Gastroesophageal sphincter (tissue), 4 donors: Measurements from ENCODE around the gene HBP1. TPM values are rescaled to one million over a fixed set of nuclear protein-coding genes. Genes with fewer than 3 reads are reported as not detected.

Experiments used
- ATAC-seq: fragments of 150-250 bp; one replicate; pipeline ENCODE4 v1.9.1; 2016; ENCODE audit warnings: mild to moderate bottlenecking, moderate library complexity
- H3K27ac ChIP-seq, 4 donors: fragments of 200-600 bp; sonication (generic) in 3 of 4; 1 replicate in 3 of 4; 2 replicates in 1 of 4; pipeline ENCODE4 v1.5.1; 2016 to 2019
- H3K27me3 ChIP-seq: fragments of 200-600 bp; sonication (generic); one replicate; pipeline ENCODE4 v1.5.1; 2019
- H3K36me3 ChIP-seq, 2 donors: fragments of 200-600 bp; sonication (generic); one replicate each; pipeline ENCODE4 v1.5.1; 2019; ENCODE audit warnings: control low read depth in 1 of 2
- H3K4me1 ChIP-seq, 3 donors: fragments of 200-600 bp; sonication (generic); 1 replicate in 2 of 3; 2 replicates in 1 of 3; pipeline ENCODE4 v1.5.1; 2016 to 2019; ENCODE audit warnings: control low read depth in 2 of 3
- H3K4me3 ChIP-seq, 2 donors: fragments of 200-600 bp; sonication (generic); one replicate each; pipeline ENCODE4 v1.5.1; 2019; ENCODE audit warnings: mild to moderate bottlenecking in 1 of 2, moderate library complexity in 1 of 2
- H3K9me3 ChIP-seq, 3 donors: fragments of 200-600 bp; sonication (generic); one replicate each; pipeline ENCODE4 v1.5.1; 2017 to 2019; ENCODE audit warnings: control low read depth in 2 of 3
- EP300 ChIP-seq: sonication (generic); formaldehyde crosslinking; IDR thresholded peaks from one replicate; pipeline ENCODE4 v1.6.1; 2017; ENCODE audit warnings: antibody characterized with exemption, mild to moderate bottlenecking
- POLR2A ChIP-seq, 2 donors: fragments of 450-650 bp; IDR thresholded peaks; one replicate each; pipeline ENCODE4 v1.6.1; 2017; ENCODE audit warnings: antibody characterized with exemption in 2 of 2, mild to moderate bottlenecking in 2 of 2, moderate library complexity in 1 of 2
- POLR2AphosphoS5 ChIP-seq: sonication (generic); formaldehyde crosslinking; IDR thresholded peaks from one replicate; pipeline ENCODE4 v1.6.1; 2017; ENCODE audit warnings: antibody characterized with exemption
- WGBS, 2 donors: methylation state at CpG; one replicate each; pipeline ENCODE4 v1.1.5; 2018; ENCODE audit warnings: low coverage in 1 of 2; 5-methylcytosine and 5-hydroxymethylcytosine counted together
- total RNA-seq, 4 donors: library from RNA; depleted of rRNA; stranded (reverse); fragments of >200 nt; gene quantifications; one replicate each; pipeline ENCODE4 v1.1.0, GENCODE V29; 2016
- TF ChIP-seq, protein P1 (sequence below), 4 experiments: fragments of 200-600 bp in 2 of 4; fragments of 450-650 bp in 2 of 4; sonication (generic) in 1 of 4; IDR thresholded peaks; one replicate each; pipeline ENCODE4 v1.5.1; 2017 to 2019; ENCODE audit warnings: antibody characterized with exemption in 4 of 4, mild to moderate bottlenecking in 2 of 4, moderate library complexity in 2 of 4

Gene HBP1
- total RNA-seq, 4 donors from 2014 or later: 57.1 to 126 (median 118) TPM

DNA sequence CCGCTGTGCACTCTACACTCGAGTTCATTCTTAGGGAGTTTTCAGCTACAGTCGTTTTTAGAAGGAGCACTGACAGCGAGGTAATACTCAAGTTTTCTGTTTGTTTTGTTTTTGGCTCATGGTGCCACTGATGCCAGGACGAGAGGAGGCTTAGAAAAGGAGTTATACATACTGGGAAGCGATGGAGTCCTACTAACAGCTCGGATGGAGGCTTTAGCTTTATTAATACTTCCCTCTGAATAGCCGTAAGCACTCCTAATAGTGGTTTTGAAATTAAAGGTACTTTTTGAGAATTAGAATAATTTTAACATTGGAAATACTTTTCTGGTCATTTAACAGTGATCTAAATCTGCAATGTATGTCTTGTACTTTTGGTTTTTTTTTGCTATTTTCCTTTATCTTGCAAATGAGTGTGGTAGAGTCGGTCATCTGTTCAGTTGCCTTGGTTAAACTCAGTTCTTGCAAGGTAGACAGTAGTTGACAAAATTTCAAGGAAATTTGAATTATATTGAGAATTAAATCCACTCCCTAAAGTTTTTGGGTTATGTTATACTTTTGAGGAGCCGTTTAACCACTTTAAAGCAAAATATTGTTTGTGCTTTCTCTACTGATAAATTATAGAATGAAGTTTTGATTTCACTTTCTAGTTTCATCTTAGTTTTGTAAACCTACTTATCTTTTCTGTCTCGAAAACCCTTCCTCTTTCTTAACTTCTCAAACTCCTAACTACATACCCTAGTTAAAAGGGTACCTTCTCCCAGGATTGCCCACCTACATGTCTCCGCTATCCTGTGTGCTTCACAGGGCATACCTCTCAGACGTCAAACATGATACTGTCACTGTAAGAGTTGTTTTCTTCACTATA lies 1.5 kb downstream of the HBP1 start:
- Histone ChIP-seq H3K4me3 (peak overlapping the region; percentile 83 to 84), H3K27ac (peak overlapping the region; percentile 52 to 100 (median 99)), H3K9me3 (no peaks in the 10 kb centered on the region), H3K27me3 (no peaks in the 10 kb centered on the region), H3K36me3 (peaks cover 0 to 6% of the 10 kb centered on the region in 2 donors), H3K4me1 (peaks cover 6 to 61% (median 13%) of the 10 kb centered on the region in 3 donors)
- WGBS, 2 donors: 10 to 11% methylated on average over 13 of the region's 13 CpGs
- no peak for ATAC-seq
- TF ChIP-seq POLR2A (IDR thresholded peaks at IDR 0.05) (no peak), POLR2AphosphoS5 (no peak), EP300 (no peak)
- TF ChIP-seq, protein P1, sequence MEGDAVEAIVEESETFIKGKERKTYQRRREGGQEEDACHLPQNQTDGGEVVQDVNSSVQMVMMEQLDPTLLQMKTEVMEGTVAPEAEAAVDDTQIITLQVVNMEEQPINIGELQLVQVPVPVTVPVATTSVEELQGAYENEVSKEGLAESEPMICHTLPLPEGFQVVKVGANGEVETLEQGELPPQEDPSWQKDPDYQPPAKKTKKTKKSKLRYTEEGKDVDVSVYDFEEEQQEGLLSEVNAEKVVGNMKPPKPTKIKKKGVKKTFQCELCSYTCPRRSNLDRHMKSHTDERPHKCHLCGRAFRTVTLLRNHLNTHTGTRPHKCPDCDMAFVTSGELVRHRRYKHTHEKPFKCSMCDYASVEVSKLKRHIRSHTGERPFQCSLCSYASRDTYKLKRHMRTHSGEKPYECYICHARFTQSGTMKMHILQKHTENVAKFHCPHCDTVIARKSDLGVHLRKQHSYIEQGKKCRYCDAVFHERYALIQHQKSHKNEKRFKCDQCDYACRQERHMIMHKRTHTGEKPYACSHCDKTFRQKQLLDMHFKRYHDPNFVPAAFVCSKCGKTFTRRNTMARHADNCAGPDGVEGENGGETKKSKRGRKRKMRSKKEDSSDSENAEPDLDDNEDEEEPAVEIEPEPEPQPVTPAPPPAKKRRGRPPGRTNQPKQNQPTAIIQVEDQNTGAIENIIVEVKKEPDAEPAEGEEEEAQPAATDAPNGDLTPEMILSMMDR (IDR thresholded peaks at IDR 0.05): no peak

DNA sequence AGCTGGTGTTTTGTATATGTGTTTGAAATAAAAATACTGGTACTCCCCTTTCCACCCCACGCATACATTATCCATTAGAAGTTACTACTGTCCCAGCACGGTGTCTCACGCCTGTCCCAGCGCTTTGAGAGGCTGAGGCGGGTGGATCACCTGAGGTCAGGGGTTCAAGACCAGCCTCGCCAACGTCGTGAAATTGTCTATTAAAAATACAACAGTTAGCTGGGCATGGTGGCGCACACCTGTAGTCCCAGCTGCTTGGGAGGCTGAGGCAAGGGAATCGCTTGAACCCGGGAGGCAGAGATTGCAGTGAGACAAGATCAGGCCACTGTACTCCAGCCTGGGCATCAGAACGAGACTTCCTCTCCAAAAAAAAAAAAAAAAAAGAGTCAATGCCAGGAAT lies 2.7 kb downstream of the HBP1 start:
- H3K36me3 ChIP-seq: peaks cover 0 to 6% of the 10 kb centered on the region in 2 donors
- 20 to 40% methylated on average over 1 to 2 of the region's 12 CpGs for WGBS, 2 donors
- no peak overlapping the region for H3K4me3 ChIP-seq
- H3K4me1 ChIP-seq: peaks cover 8 to 73% (median 13%) of the 10 kb centered on the region in 3 donors
- TF ChIP-seq, protein P1 (IDR thresholded peaks at IDR 0.05): no peak
- TF ChIP-seq POLR2A (IDR thresholded peaks at IDR 0.05) (no peak), POLR2AphosphoS5 (no peak), EP300 (no peak)
- H3K9me3 ChIP-seq: no peaks in the 10 kb centered on the region
- peak overlapping the region in 2 of 4 donors; percentile 13 to 27 for H3K27ac ChIP-seq
- H3K27me3 ChIP-seq: no peaks in the 10 kb centered on the region
- ATAC-seq: no peak

DNA sequence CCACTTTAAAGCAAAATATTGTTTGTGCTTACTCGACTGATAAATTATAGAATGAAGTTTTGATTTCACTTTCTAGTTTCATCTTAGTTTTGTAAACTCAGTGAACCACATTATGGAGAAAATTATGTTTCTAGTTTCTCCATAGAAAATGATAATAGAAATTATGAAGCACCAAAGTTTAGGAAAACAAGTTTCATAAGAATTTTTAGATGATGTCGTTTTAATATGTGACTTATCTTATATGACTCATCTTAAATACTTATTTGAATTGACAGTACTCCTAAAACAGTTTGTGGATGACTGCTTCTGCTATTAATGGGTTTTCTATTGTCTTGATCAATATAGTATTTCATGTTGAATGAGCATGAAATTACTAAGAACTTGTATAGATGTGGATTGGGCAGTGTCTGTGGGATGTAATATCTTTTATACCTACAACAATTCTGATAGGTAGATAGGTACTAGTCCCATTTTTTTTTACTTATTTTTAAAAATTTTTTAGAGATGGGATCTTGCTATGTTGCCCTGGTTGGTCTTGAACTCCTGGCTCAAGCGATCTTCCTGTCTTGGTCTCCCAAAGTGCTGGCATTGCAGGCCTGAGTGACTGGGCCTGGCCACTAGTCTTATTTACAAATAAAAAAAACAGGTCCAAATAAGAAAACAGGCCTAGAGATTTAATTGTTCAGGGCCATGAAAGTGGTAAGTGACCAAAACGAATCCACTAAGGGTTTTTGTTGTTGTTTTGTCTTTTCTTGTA lies 3.7 kb downstream of the HBP1 start:
- H3K36me3 ChIP-seq: peaks cover 0 to 6% of the 10 kb centered on the region in 2 donors
- H3K27ac ChIP-seq: peak overlapping the region in 1 of 4 donors; percentile 13
- no peaks in the 10 kb centered on the region for H3K9me3 ChIP-seq
- TF ChIP-seq POLR2AphosphoS5: no peak
- no peak for TF ChIP-seq POLR2A (IDR thresholded peaks at IDR 0.05)
- TF ChIP-seq, protein P1 (IDR thresholded peaks at IDR 0.05): no peak
- TF ChIP-seq EP300: no peak
- no peaks in the 10 kb centered on the region for H3K27me3 ChIP-seq
- WGBS, 2 donors: 60 to 84% methylated on average over 4 of the region's 4 CpGs
- H3K4me1 ChIP-seq: peaks cover 10 to 77% (median 15%) of the 10 kb centered on the region in 3 donors
- no peak for ATAC-seq
- H3K4me3 ChIP-seq: no peak overlapping the region

DNA sequence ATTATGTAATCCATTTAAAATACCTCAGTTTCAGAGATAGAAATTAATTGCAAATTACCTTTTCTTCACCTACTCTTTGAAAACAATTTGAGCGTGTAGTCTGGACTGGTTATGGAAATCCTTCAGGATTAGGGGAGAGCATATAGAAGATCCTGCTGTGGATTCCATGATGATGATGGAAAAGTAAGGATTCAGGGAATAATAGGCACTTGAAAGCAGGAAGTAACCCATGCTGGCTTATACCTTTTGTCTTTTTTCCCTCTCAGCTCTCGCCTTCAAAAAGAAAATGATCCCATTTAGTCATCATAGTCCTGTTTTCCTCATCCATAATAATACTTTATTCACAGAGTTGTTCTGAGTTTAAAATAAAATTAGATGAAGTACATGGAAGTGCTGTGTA lies 4.4 kb downstream of the HBP1 start:
- Histone ChIP-seq H3K4me1 (peaks cover 10 to 82% (median 15%) of the 10 kb centered on the region in 3 donors), H3K9me3 (no peaks in the 10 kb centered on the region), H3K36me3 (peaks cover 0 to 6% of the 10 kb centered on the region in 2 donors), H3K27ac (no peak overlapping the region), H3K27me3 (no peaks in the 10 kb centered on the region), H3K4me3 (no peak overlapping the region)
- WGBS, 2 donors: 76 to 89% methylated on average over 2 of the region's 2 CpGs
- TF ChIP-seq POLR2A (IDR thresholded peaks at IDR 0.05): no peak
- TF ChIP-seq EP300: no peak
- no peak for ATAC-seq

DNA sequence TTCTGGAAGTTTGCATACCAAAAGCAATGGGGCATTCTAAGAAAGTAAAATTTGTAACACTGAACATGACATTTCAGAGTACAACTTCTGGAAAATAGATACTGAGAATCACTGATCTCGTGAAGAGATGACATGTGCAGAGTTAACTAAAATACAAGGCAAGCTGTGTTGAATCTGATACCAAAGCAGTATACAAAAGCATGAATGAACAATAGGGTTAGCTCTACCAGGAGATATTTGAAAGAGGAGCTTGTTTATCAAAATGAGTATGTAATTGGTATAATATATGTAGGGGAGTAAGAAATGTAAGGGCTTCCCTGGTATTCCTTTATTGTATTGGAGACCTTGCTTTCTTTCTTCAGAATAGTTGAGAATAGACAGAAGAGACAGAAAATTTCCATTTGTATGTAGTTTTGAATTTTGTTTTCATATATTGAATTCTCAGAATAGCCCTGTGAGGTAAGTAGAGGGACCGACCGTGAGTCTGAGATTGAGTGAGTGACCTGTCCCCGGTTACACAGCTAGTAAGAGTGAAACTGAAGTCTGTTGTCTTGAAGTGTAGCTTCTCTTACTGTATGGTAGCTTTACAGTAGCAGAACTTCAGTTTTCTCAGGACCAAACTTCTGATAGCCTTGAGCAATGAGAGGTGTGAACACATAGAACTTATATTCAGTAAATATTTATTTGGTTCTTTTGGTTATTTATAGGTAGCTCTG lies 5.0 kb downstream of the HBP1 start:
- H3K27ac ChIP-seq: no peak overlapping the region

More for the DNA sequence above, 5.0 kb downstream of the HBP1 start:
- Histone ChIP-seq H3K27me3 (no peaks in the 10 kb centered on the region), H3K36me3 (peaks cover 0 to 6% of the 10 kb centered on the region in 2 donors), H3K4me1 (peaks cover 10 to 88% (median 20%) of the 10 kb centered on the region in 3 donors), H3K4me3 (no peak overlapping the region), H3K9me3 (no peaks in the 10 kb centered on the region)
- WGBS, 2 donors: 43 to 45% methylated on average over 4 of the region's 4 CpGs
- ATAC-seq: no peak
- no peak for TF ChIP-seq POLR2AphosphoS5
- TF ChIP-seq POLR2A (IDR thresholded peaks at IDR 0.05): no peak
- no peak for TF ChIP-seq EP300
- TF ChIP-seq, protein P1 (IDR thresholded peaks at IDR 0.05): no peak
